Mesothelial cell of epicardium (in vitro differentiated cells): ENCODE data around the gene GALNTL6. TPM values are rescaled to one million over a fixed set of nuclear protein-coding genes. Genes with fewer than 3 reads are reported as not detected.

Experiments used
- DNase-seq, 2 experiments: peaks; one replicate each; pipeline ENCODE4 v3.0.0; 2021; ENCODE audit warnings: low spot score in 2 of 2; ENCODE audit not compliant: unreplicated experiment in 2 of 2
- H3K27ac Mint-ChIP-seq: 2 replicates; pipeline ENCODE4 v1.8.0; 2021; ENCODE audit warnings: mixed read lengths
- H3K27me3 Mint-ChIP-seq: 2 replicates; pipeline ENCODE4 v1.8.0; 2021; ENCODE audit warnings: low read depth, mixed read lengths
- H3K36me3 Mint-ChIP-seq: 2 replicates; pipeline ENCODE4 v1.8.0; 2021; ENCODE audit warnings: mixed read lengths
- H3K4me1 Mint-ChIP-seq: 2 replicates; pipeline ENCODE4 v1.8.0; 2021; ENCODE audit warnings: mixed read lengths
- H3K4me3 Mint-ChIP-seq: 2 replicates; pipeline ENCODE4 v1.8.0; 2021; ENCODE audit warnings: mild to moderate bottlenecking, moderate library complexity, mixed read lengths
- H3K9me3 Mint-ChIP-seq: 2 replicates; pipeline ENCODE4 v1.8.0; 2021; ENCODE audit warnings: mixed read lengths
- CTCF ChIP-seq: fragments of 200-600 bp; sonication (generic); IDR thresholded peaks from one replicate; pipeline ENCODE4 v1.5.0; 2021; ENCODE audit warnings: antibody characterized with exemption; ENCODE audit not compliant: unreplicated experiment
- total RNA-seq: library from RNA; stranded (reverse); gene quantifications from 3 replicates; pipeline ENCODE4 v1.2.1, GENCODE V29; 2021

Gene GALNTL6
- total RNA-seq, 1 donor from 2014 or later: 1.3 TPM

- Mint-ChIP-seq H3K9me3 (no peaks in the 10 kb centered on the region), H3K4me1 (peaks cover 7% of the 10 kb centered on the region), H3K4me3 (no peak overlapping the region), H3K27ac (no peak overlapping the region), H3K36me3 (no peaks in the 10 kb centered on the region), H3K27me3 (no peaks in the 10 kb centered on the region)
- TF ChIP-seq CTCF: no peak
- no peak for DNase-seq
Measured at GRCh38 chr4:172995704-172996103, 1182.5 kb downstream of the GALNTL6 start.

GRCh38 chr4:172996571-172997216, 1183.5 kb downstream of the GALNTL6 start:
- Mint-ChIP-seq H3K27me3 (no peaks in the 10 kb centered on the region), H3K27ac (no peak overlapping the region), H3K4me1 (peaks cover 7% of the 10 kb centered on the region), H3K9me3 (no peaks in the 10 kb centered on the region), H3K4me3 (no peak overlapping the region), H3K36me3 (no peaks in the 10 kb centered on the region)
- no peak for DNase-seq
- TF ChIP-seq CTCF: no peak

- Mint-ChIP-seq H3K27ac (no peak overlapping the region), H3K4me3 (no peak overlapping the region), H3K9me3 (no peaks in the 10 kb centered on the region), H3K27me3 (no peaks in the 10 kb centered on the region), H3K36me3 (no peaks in the 10 kb centered on the region), H3K4me1 (peaks cover 7% of the 10 kb centered on the region)
- no peak for DNase-seq
- no peak for TF ChIP-seq CTCF
Measured at GRCh38 chr4:172997217-172997609, 1184.0 kb downstream of the GALNTL6 start.

- H3K27me3 Mint-ChIP-seq: no peaks in the 10 kb centered on the region
Measured at GRCh38 chr4:172997856-172998255, 1184.7 kb downstream of the GALNTL6 start.

GRCh38 chr4:172998527-172999469, 1185.6 kb downstream of the GALNTL6 start:
- no peak for DNase-seq
- H3K36me3 Mint-ChIP-seq: no peaks in the 10 kb centered on the region
- H3K27me3 Mint-ChIP-seq: no peaks in the 10 kb centered on the region
- TF ChIP-seq CTCF: no peak
- H3K4me1 Mint-ChIP-seq: peaks cover 4% of the 10 kb centered on the region
- H3K4me3 Mint-ChIP-seq: no peak overlapping the region
- no peak overlapping the region for H3K27ac Mint-ChIP-seq
- H3K9me3 Mint-ChIP-seq: no peaks in the 10 kb centered on the region

More at GRCh38 chr4:172997856-172998255, 1184.7 kb downstream of the GALNTL6 start:
- Mint-ChIP-seq H3K4me3 (no peak overlapping the region), H3K4me1 (peaks cover 4% of the 10 kb centered on the region), H3K9me3 (no peaks in the 10 kb centered on the region), H3K27ac (no peak overlapping the region), H3K36me3 (no peaks in the 10 kb centered on the region)
- no peak for TF ChIP-seq CTCF
- no peak for DNase-seq
